GM19240 (cell line): Measurements from ENCODE around the gene CIDEA.

ENCODE experiments used
- DNase-seq: peaks from one replicate; pipeline ENCODE4 v3.0.0; 2011; ENCODE audit warnings: low spot score; ENCODE audit not compliant: insufficient read length

Gene CIDEA

DNA sequence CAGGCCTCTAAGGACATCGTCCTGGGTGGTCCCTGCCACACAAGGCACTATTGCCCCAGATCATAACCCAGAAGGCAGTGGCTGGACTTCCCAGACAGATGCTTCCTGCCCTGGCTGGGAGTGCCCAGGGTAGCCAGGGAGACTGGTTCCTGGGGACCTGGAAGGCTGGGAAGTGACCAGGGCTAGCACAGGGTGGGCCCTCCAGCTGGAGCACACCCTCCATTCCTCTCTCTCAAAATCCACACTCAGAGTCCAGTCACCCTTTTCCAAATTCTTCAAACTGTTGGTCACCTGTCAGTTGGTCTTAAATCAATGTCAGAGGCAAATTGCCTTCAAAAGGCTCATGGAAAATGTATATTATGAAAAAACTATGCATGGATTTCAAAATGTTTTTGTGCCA is 42.3 kb downstream of the CIDEA start:
- DNase-seq = no peak

DNA sequence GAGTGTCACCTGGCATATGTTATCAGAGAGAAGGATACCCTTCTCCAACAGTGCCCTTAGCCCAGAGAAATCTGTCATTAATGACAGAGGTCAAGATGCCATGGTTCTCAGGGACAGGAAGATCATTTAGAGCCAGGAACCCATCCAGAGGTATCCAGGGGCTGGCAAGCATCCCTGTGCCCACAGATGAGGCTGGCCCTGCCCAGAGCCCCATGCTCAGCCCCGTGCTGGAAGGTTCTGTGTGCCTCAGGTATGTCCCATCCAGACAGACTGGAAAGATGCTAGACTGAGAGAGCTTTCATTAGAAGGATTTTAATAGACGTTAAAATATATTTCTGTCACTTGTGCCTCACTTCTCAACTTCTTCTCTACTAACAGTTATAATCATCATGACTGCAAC is 45.7 kb downstream of the CIDEA start:
- no peak for DNase-seq

DNA sequence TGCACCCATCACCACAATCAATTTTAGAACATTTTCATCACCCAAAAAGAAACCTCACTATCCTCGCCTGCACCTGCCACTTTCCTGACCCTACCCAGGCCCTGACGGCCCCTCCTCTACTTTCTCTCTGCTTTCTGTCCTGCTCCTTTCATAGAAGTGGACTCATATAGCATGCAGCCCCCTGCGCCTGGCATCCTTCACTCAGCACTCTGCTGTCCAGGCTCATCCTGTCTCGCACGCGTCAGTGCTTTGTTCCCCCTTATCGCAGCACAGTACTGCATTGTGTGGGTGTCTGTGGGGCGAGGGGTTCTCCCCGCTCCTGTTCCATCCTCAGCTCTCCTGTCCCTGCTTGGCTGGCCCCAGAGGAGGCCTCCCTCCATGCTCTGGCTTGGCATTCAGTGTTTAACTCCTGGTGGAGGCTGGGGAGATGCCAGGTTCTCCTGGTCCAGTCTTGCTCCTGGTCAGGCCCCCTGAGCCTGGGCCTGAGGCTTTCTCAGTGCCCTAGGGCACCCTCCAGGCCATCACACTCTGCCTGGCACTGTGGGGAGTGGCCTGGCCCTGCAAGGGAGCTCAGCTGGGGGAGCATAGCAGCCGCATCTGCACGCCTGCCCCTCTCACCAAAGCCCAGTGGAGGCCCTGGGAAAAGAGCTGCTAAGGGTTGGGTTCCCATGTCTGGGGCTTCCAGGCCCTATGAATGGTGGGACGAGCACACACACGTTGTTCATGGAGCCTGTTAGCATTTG is 47.3 kb downstream of the CIDEA start:
- DNase-seq = no peak

DNA sequence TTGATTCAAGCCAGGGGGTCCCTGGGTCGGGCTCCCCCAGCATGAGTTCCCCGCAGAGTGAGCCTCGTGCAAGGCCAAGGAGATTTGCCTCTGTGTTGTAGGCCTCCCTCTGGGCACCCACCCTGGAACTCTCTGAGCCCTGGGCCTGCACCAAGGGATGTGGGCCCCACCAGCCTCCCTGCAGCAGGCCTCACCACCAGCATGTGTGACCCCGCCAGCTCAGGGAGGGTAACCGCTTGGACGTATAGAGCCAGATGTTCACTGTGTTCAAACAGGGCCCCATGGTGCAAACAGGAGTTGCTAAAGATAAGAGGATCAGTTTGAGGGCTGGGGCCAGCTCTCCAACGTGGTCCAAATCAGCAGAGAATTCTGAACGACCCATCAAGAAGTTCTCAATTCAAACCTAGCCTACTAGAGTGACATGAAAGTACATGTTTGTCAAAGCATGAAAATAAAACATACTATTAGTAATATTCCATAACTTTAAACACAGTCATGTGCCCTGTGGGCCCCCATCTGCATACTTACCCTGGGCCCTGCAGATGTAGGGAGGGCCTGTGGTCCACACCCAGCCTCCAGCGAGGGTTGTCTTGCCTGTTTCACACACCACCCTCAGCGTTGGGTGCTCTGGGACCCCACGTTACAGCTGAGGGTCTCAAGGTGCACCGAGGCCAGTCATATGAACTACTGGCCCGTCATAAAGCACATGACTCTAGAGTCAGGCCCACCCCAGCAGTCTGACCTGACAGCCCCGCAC is 48.4 kb downstream of the CIDEA start:
- no peak for DNase-seq

DNA sequence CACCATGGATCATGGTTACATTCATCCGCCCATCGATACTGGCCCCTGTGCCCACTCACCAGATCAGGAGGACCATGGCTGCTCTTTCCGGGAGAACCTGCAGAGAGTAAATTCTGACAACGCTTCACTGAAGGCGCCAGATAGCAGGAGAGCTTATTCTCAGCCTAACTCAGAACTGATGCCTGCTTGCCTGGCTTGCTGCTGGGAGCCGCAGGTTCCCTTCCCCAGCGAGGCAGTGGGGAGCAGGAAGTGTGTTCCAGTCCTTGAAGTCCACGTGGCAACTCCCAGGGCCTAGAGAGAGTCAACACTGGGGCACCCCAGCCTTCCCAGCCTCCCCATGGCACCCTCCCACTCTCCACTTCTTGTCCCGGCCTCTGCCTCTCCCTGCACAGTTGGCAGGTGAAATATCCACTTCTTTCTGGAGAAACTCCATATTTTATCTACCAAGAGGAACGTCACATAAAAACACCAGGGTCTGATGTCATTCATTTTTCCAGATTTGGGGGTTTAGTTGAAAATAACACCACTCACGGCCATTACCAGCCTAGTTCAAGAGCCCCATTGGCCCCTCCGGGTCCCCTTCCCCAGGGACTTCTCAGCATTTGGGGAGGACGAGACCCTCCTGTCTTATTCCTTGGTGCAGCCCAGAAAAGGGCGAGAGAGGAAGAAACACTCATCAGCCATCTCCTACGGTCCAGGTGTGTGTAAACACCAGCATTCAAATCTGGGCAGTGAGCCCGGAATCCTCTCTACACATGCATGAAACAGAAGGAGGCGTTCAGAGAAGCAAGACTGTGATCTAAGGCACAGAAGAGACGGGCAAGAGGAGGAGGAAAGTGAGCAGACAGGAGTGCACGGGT is 50.4 kb downstream of the CIDEA start:
- DNase-seq = no peak

DNA sequence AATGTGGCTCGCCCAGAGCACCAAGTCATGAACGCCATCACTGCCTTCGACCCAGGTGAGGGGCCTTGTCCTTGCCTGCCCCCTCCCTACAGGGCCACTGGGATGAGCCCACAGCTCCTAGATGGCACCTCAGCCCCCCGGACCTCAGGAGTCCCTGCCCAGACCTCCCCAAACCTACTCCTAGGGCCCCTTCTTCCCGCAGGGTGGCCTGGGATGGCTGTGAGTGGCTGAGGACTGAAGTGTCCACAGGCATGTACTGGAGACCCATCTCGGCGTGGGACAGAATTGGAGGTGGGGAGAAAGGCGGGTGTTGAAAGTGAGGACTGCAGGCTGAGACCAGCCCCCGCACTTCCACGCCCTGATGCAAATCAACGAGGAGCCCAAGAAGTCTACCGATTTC is 51.0 kb downstream of the CIDEA start:
- no peak for DNase-seq

DNA sequence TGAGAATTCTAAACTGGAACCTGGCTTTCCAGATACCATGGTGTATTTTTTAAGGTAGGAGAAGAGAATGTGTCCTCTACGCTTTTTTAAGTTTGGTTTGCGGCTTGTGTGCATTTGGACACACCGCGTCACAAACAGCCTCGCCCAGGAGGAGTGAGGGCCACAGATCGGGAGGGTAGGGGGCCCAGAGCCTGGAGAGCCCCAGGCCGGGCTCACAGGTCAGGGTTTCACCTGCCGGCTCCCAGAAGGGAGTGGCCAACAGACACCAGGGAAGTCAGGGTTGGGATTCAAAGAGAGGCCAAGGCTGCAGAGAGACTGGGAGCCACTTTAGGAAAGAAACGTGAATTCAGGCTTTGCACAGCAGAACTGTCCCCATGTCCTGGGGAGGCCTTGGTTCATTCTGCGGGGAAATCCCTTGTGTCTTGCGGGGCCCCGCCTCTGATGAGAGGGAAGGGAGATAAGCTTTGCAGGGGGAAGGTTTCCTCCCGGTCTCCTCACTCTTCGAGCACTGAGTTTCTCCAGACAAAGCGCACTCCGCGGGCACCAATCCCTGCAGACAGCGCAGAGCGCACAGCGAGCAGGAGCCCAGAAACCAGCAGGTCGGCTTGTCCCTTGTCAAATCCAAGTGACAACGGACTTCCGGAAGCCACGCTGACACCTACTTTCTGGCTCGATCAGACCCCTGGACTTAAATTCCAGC is 51.9 kb downstream of the CIDEA start:
- no peak for DNase-seq

DNA sequence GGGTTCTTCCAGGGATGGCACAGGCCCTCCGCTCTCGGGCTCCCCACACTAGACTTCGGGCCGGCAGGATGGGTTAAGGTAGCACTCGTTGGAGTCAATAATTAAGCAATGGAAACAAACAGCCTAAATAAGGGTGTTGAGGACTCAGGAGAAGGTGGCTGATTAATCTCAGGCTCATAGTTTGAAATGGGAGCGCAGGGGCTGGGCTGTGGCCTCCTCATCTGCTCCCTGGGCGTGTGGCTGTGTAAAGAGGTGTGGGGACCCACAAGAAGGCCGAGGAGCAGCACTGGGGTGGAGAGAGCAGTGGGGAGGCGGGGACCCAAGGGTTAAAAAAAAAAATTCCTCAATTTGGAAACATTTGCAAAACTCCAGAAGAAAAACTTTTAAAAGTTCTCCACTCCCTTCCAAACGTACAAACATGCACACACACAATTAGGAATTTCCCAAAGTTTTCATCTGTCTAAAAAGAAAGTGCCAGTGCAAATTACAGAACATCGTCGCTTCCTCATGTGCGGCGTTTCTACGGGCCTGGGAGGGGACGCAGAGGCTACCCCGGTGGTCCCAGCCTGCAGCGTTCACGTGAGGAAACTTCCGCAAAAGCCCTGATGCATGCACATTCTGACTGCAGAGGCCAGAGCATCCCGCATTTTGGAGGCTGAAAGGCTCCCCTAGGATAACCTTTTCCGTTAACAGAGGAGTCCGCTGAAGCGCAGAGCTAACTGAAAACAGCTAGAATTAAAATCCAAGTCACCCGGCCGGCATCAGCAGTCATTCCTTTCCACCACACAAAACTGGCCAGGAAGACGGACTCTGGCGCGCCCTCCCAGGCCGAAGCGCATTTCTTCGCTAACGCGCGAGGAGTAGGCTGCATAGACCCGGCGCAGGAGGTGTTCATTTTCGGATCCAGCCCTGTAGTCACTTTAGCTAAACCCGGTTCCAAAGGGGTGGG is 52.9 kb downstream of the CIDEA start:
- DNase-seq = no peak

DNA sequence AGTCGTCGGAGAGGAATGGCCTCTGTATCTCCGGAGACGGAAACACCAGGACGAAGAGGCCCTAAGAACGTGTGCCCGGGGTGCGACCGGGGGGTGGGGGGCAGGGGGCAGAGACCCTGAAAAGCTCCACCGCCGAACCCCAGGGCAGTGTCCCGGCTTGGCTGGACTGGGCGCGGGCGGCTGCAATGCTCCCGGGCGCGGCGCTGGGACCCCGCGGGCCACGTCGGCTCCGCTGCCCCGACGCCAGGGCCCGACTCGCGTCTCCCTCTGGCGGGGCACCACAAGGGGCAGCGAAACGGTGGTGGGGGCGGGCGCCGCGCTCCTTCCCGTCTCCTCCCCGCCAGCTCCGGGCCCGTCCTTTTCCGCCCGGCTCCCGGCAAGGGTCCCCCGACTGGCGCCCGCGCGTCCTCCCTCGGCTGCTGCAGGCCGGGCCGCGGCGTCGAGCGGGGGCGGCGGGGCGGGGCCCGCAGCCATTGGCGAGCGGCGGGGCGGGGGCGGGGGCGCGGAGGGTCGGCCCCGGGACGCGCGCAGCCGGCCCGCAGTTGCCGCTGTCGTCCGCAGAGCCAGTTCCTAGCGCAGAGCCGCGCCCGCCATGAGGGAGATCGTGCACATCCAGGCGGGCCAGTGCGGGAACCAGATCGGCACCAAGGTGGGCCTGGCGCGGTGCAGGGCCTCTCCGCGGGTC is 53.7 kb downstream of the CIDEA start, which contains the start of gene TUBB6:
TSS of gene TUBB6 (plus strand) at position 541 of the 685 bp plus-strand sequence. CDS start at position 593, 52 bp downstream.
- DNase-seq = peak; percentile 45

DNA sequence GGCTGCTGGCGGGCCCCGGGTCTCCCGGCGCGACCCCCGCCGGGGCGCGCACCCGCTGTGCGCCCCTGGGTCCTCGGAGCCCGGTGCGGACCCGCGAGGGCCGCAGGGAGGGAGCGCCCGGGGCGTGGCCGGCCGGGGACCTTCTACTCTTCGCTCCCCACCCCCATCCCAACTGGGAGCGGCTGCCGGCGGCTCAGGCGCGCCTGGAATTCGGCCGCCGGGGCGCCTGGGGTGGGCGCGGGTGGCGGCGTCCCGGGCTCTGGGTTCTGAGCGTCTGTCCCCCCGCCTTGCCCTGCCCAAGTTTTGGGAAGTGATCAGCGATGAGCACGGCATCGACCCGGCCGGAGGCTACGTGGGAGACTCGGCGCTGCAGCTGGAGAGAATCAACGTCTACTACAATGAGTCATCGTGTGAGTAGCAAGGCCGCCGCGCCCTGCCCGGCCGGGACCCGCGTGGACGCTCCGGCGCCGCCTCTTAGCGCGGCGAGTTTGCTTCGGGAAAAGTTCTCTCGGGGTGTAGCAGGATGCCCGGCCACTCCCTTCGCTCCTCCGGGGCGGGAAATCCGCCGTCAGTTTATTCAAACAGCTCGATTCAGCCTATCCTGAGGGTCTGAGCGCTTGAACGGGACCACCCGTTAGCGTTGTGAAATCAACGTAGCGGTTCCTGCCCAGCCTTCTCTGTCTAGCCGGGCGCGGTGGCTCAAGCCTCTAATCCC is 54.4 kb downstream of the CIDEA start:
- no peak for DNase-seq

DNA sequence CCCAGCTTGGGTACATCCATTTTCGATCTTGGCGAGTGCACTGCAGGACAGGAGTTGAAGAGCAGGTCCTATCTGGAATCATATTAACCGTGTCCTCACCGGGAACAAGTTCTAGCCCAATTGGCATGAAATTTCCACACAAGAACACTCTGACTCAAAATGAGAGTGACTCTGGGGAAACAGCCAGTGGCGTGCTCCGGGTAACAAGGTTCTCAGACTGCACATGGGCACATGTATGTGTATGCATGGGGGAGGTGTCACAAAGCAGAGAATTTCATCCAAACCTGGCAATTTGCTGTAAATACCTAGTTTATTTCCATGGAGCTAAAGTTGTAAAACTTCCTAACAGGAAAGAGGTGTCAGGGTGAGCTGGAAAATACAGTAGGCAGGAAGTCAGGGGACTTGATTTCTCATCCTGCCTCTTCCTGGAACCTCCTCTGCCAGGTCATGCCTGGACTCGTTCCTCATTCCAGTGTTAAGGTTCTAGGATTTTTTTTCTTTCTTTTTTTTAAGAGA is 55.6 kb downstream of the CIDEA start:
- no peak for DNase-seq

DNA sequence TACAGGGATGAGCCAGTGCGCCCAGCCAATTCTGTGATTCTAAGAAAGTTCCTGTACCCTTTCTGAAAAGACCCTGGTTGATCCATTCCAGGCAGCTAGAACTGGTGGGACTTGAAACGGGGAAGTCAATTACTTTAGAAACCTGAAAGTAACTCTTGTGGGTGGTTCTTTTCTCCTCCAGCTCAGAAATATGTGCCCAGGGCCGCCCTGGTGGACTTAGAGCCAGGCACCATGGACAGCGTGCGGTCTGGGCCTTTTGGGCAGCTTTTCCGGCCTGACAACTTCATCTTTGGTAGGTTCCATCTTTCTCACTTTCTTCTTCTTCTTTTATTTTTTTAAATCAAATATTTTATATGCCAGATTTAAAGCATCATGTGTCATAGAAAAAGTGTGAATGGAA is 56.6 kb downstream of the CIDEA start:
- no peak for DNase-seq

DNA sequence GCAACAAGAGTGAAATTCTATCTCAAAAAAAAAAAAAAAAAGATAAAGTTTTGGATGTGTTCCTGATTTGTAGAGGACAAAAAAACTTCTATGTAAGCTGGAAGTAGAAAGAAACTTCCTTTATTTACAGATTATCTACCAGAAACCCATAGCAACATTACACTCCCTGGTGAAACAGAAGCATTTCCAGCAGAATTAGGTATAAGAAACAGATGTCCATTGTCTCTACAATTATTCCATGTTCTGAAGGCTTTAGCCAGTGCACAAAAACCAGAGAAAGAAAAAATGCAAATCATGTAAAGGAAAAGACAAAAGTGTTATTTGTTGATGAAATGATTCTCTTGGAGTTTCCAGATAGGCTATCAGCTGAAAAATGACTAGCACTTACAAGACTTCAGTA is 58.8 kb downstream of the CIDEA start:
- no peak for DNase-seq

DNA sequence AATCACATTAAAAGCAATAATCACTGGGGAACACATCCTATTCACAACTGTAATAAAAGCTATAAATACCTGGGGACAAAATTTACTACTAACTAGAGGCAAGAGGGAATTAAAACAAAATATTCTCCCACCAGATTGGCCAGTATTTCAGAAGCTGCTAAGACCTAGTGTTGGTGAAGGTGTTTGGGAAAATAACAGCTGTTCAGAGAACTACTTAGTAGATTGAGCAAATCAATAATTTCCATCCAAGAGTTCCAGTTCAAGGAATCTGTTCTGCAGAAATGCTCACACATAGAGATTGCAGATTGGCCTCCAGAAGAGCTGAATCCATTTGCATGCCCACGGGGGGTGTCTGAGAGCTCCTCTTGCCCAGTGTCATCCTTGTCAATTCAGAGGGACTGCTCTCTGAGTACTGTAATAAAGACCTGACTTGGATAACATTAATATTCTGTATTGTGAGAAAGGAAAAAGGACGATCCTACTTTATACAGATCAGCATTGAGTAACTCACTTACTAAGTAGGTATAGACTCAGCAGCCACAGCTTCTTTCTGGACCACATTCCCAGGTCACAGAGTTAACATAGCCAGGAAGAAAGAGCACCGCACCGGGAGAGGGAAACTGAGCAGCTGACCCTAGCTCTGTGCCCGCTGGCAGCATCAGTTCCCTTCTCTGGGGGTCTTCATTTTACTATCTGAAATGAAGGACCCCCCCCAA is 59.5 kb downstream of the CIDEA start:
- DNase-seq = no peak

DNA sequence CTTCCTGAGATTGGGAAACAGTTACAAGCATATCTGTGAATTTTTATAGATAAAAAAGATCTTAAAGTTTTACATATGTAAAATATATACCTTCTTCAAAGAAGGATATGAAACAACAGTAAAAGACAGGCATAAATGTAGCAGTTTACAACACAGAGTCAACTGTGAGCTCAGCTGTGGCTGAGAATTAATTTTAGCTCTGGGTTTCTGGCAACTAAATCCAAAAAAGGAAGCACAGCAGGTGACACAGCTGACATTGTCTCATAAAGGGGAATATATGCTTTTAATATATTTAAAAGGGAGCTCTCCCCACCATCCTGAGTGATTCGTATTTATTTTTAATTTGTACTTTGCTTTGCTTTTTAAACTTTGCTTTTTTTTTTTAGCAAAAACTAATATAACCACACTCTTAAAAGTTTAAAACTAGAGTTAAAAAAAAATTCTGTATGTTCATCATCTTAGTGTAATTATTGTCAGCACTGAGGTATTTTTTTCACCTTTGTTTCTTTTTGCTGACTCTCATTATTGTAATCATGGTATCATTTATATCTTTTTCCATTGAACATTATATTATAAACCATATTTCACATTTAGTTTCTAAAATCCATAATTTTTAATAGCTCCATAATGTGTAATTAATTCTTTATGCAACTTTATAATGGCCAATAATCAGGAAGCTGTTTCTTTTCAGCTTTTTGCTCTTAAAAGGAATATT is 60.6 kb downstream of the CIDEA start:
- DNase-seq = no peak

DNA sequence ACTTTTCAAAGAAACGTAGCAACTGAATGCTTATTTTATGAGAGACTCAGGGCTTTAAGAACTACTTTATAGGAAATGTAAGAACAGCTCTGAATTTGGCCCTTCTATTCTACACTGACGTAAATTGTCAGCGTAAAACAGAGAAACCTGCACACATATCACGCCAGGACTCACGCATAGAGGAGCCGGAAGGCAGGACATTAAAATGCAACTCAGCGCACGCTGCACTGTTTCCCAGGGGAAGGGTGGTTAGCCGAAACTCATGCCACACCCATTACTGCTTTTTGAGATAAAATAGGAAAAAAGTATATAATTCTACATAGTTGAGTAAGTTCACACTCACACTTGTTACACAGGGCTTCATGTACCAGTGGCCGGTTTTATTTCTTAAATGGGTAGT is 61.3 kb downstream of the CIDEA start:
- no peak for DNase-seq

DNA sequence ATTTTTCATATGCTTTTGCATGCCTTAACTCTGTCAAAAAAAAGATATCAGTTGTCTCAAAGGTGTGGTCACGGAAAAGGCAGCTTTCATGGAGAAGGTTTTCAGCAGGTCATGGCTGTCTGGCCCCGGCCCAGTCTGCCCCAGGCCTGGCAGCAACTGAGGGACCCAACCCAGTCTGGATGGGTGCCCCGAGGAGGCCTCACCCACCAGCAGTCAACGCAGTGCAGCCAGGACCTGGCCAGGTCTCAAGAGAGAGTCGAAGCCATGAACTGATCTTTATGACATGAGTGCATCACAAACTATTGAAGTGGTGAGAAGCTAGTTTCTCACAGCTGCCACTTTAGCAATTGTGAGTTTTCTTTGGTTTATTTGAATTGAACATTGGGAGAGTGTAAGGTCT is 61.8 kb downstream of the CIDEA start:
- DNase-seq = no peak
